Suppressor macrophage treated with lipopolysaccharide for 1 hour (primary cell): ENCODE data around the gene APBA1.
"Not testable (repeated sequence)": the region's sequence is repeated elsewhere in the genome, so short reads cannot be mapped to it uniquely, and the experiment has no call there.

Experiments used
- DNase-seq, 3 donors: peaks; one replicate each; pipeline ENCODE4 v3.0.0-alpha.2; 2020 to 2022

The APBA1 gene

DNA sequence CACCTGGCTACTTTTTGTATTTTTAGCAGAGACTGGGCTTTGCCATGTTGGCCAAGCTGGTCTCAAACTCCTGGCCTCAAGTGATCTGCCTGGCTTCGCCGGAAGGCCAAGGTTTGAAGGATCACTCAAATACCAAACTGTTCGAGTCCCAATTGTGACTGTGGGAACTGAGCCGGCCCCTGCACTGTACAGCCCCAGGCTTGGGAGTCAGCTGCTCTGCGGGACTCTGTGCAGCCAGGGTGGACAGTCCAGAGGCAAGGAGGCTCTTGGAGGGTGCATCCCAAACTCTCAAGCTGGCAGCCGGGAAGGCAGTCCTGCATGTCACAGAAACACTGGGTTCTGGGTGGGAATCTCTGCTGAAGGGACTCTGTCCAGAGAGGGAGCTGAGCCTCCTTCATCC, 238.2 kb downstream of the APBA1 start:
- DNase-seq: no peak

DNA sequence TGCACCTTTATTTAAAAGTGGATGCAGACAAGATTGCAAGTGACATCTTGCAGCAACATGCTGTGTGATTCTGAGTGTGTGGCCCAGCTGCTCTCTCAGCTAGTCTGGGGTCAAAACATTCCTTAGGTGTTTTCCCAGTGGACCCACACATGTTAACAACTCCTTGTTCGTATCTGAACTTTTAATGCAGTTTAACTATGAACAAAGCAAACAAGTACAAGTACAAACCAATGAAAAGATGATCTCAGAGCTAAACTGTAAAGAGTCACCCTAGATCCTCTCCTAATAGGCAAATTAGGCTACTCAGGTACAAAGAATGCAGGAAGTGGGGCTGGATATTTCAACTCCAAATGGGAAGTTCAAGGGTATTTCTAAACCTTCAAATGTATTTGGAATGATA, 238.8 kb downstream of the APBA1 start:
- no peak for DNase-seq

DNA sequence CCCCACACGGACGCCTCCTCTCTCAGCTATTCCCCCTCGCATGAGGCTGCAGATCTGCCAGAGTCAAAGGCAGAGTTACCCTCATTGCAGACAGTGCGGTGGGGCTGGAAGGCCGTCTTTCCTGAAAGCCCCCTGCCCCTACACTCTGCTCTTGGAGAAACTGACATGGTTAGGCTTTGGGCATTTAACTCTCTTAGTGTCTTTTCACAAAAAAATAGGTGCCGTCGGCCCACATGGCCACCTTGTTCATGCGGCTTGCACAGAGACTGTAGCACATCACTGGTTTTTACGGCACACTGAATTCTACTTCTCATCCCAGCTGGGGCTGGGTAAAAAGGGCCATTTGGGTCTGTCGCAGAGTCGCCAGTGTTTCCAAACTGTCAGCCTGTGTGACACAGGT, 239.5 kb downstream of the APBA1 start:
- no peak for DNase-seq

- no peak for DNase-seq
These were observed 240.4 kb downstream of the APBA1 start for GRCh38 chr9:69431777-69432176.

- DNase-seq: no peak
These were observed 241.0 kb downstream of the APBA1 start for GRCh38 chr9:69431203-69431602.

DNA sequence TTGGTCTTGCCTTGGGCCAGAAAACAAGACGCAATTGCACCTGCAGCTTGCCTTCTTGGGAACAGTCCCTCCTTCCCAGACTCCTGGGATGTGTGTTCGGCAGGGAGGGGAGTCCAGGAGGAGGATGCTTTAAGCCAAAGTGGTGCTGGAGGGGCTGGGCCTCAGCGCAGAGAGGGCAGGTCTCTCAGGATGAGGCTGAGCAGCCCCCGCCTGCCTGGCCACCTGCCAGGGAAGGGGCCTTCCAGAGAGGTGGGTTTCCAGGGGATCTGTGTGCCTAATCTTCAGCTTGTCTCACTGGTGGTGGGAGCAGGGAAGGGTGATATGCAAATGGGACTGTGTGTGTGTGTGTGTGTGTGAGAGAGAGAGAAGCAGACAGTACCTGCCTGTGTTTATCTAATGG, 242.0 kb downstream of the APBA1 start:
- no peak for DNase-seq

GRCh38 chr9:69429281-69429680, 242.9 kb downstream of the APBA1 start:
- peak in 1 of 3 donors; percentile 13 for DNase-seq

GRCh38 chr9:69428017-69428785, 244.0 kb downstream of the APBA1 start:
- DNase-seq: peak in 1 of 3 donors; percentile 6

GRCh38 chr9:69427286-69427685, 244.9 kb downstream of the APBA1 start:
- peak in 1 of 3 donors; percentile 16 for DNase-seq

GRCh38 chr9:69425136-69425801, 246.9 kb downstream of the APBA1 start:
- no peak for DNase-seq

GRCh38 chr9:69421908-69422801, 250.0 kb downstream of the APBA1 start:
- peak; percentile 68 to 78 (median 68) for DNase-seq

GRCh38 chr9:69420611-69421270, 251.4 kb downstream of the APBA1 start:
- no peak for DNase-seq

DNA sequence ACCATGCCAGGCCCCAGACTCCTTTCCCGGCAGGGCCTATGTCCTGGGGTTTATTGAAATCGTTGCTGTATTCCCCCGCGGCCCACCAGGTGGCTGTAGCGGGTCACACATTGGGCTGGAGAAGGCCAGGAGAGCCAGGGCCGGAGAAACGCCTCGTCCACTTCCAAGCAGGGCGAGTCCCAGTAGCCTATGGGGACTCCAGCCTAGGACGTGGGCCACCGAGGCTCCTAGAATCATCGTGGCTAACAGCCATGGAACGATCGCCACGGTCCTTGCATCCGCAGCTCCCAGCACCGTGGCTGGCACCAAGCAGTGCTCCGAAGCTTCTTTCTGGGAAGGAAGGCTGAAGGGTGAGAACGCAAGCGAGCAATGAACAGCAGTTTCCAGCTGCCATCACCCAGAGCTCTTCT, 259.4 kb downstream of the APBA1 start:
- peak; percentile 11 to 39 (median 22) for DNase-seq

GRCh38 chr9:69411931-69412740, 260.0 kb downstream of the APBA1 start:
- DNase-seq: no peak

DNA sequence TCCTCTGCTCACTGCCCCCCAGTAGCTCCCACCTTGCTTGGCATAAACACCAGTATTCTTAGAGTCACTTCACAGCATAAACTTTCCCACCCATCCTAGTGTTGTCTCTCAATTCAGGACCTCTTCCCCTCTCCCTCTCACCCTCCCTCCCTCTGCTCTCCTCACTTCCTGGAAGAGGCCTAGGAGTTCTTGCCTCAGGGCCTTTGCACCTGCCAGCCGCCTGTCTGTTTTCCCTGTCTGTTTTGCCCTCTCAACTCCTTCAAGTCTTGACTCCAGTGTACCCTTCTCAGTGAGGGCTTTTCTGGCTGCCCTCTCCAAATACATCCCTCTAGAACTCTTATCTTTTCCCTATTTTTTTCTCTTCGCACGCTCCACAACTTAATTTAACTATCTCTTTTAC, 260.9 kb downstream of the APBA1 start:
- no peak for DNase-seq

GRCh38 chr9:69409936-69410335, 262.2 kb downstream of the APBA1 start:
- not testable (repeated sequence) for DNase-seq

DNA sequence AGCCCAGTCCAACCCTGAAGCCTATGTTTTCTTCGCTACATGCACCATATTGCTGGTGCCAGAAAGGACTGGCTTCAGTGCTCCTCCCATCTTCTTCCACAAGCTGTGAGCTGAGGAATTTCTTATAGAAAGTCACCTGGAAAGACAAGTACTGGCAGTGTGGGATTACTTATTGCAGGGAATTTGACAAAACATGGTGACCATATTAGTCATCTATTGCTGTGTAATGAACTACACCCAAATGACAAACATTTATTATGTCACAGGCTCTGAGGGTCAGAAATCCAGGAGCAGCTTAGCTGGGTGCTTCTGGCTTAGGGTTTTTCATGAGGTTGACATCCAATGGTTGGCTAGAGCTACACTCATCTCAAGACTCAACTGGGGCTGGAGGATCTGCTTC, 271.7 kb downstream of the APBA1 start:
- DNase-seq: no peak

GRCh38 chr9:69397384-69398214, 274.6 kb downstream of the APBA1 start:
- DNase-seq: no peak

DNA sequence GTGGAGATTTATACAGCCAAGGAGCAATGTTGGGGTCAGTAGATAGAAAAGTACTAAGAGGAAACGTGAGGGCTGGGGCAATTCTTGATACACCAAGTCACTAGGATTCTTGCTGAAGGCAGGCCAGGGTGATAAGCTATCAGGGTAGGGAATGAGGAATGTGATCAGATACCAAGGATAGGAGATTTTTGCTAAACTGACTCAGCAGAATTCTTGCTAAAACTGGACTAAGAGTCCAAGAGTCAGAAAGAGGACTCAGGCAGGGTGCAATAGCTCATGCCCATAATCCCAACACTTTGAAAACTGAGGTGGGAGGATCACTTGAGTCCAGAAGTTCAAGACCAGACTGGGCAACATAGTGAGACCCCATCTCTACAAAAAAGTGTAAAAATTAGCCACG, 275.4 kb downstream of the APBA1 start:
- no peak for DNase-seq

- DNase-seq: no peak
These were observed 276.5 kb downstream of the APBA1 start for GRCh38 chr9:69395718-69396117.

- DNase-seq: no peak
These were observed 278.7 kb downstream of the APBA1 start for GRCh38 chr9:69393425-69393824.
